ENCODE measurements around the gene CCR9. TPM values are rescaled to one million over a fixed set of nuclear protein-coding genes. Genes with fewer than 3 reads are reported as not detected.

The CCR9 gene
- polyA plus RNA-seq, 1 experiment = not detected

- POLR2A ChIA-PET = no interaction called here
- CTCF ChIA-PET = no interaction called here
- no peak for TF ChIP-seq CTCF (IDR thresholded peaks at IDR 0.05; ENCODE audit: low read depth, low read length)
- Histone ChIP-seq H3K4me3 (ENCODE audit: low read depth, low read length) (no peak overlapping the region), H3K9me3 (ENCODE audit: control insufficient read depth, insufficient read depth, low read length) (peaks cover 3% of the 10 kb centered on the region; the same call in 1 of the 2 replicates), H3K27ac (ENCODE audit: low read depth, low read length) (no peak overlapping the region), H3K27me3 (ENCODE audit: control insufficient read depth, insufficient read depth, low read length) (peaks cover 9% of the 10 kb centered on the region)
- no peak for DNase-seq (ENCODE audit: low read depth, low spot score)
Measured at GRCh38 chr3:45905755-45906154, 19.4 kb downstream of the CCR9 start.

- no peak overlapping the region for H3K27ac ChIP-seq (ENCODE audit: low read depth, low read length)
- H3K9me3 ChIP-seq (ENCODE audit: control insufficient read depth, insufficient read depth, low read length) = peaks cover 3% of the 10 kb centered on the region; the same call in 1 of the 2 replicates
- TF ChIP-seq CTCF (IDR thresholded peaks at IDR 0.05; ENCODE audit: low read depth, low read length) = peak; percentile 66
- H3K4me3 ChIP-seq (ENCODE audit: low read depth, low read length) = no peak overlapping the region
- peaks cover 7% of the 10 kb centered on the region for H3K27me3 ChIP-seq (ENCODE audit: control insufficient read depth, insufficient read depth, low read length)
- ChIA-PET POLR2A (no interaction called here), CTCF (interaction anchor here (0.6 to 2.9 kb wide), 6 partner anchors 9 to 171 kb away, joined by 3 to 12 read pairs (median 3); no protein-coding TSS in a partner anchor)
- DNase-seq (ENCODE audit: low read depth, low spot score) = peak; percentile 44
Measured at GRCh38 chr3:45906681-45907407, 20.5 kb downstream of the CCR9 start.

GRCh38 chr3:45907769-45908705, 21.7 kb downstream of the CCR9 start:
- Histone ChIP-seq H3K4me3 (ENCODE audit: low read depth, low read length) (no peak overlapping the region), H3K9me3 (ENCODE audit: control insufficient read depth, insufficient read depth, low read length) (peaks cover 3% of the 10 kb centered on the region; the same call in 1 of the 2 replicates), H3K27me3 (ENCODE audit: control insufficient read depth, insufficient read depth, low read length) (no peaks in the 10 kb centered on the region), H3K27ac (ENCODE audit: low read depth, low read length) (peak overlapping the region; percentile 49)
- no peak for TF ChIP-seq CTCF (IDR thresholded peaks at IDR 0.05; ENCODE audit: low read depth, low read length)
- ChIA-PET CTCF (interaction anchor here (0.6 to 2.9 kb wide), 7 partner anchors 21 to 170 kb away, joined by 3 to 12 read pairs (median 3); no protein-coding TSS in a partner anchor), POLR2A (interaction anchor here (0.5 to 0.9 kb wide), 2 partner anchors 111 to 319 kb away, joined by 3 read pairs; no protein-coding TSS in a partner anchor)
- peak; percentile 33 for DNase-seq (ENCODE audit: low read depth, low spot score)

GRCh38 chr3:45908761-45909160, 22.4 kb downstream of the CCR9 start:
- Histone ChIP-seq H3K4me3 (ENCODE audit: low read depth, low read length) (no peak overlapping the region), H3K27ac (ENCODE audit: low read depth, low read length) (no peak overlapping the region), H3K9me3 (ENCODE audit: control insufficient read depth, insufficient read depth, low read length) (peaks cover 3% of the 10 kb centered on the region; the same call in 1 of the 2 replicates), H3K27me3 (ENCODE audit: control insufficient read depth, insufficient read depth, low read length) (no peaks in the 10 kb centered on the region)
- no peak for DNase-seq (ENCODE audit: low read depth, low spot score)
- POLR2A ChIA-PET = interaction anchor here (0.9 kb wide), 1 partner anchor 111 kb away, joined by 3 read pairs; no protein-coding TSS in a partner anchor
- CTCF ChIA-PET = interaction anchor here (1.1 to 2.9 kb wide), 3 partner anchors 21 to 170 kb away, joined by 3 to 12 read pairs (median 4); no protein-coding TSS in a partner anchor
- TF ChIP-seq CTCF (IDR thresholded peaks at IDR 0.05; ENCODE audit: low read depth, low read length) = no peak

Measured in AG04450 (cell line).